GM12878 (cell line): ENCODE results near the gene STARD3. TPM values are rescaled to one million over a fixed set of nuclear protein-coding genes. Genes with fewer than 3 reads are reported as not detected.

Experiments used
- ATAC-seq: fragments of 200-7000 bp; cut with Tn5 transposase; 3 replicates; pipeline ENCODE4 v1.9.1; 2020; ENCODE audit warnings: mild to moderate bottlenecking, moderate library complexity
- BruUV-seq: library from RNA; stranded (reverse); fragments of 400-500 nt; replicated peaks from 2 replicates; lab custom pipeline; 2021; lab: Mats Ljungman, UMichigan
- CTCF ChIA-PET: fragments of 300-600 bp; sonication (Branson Sonifier 250); formaldehyde crosslinking; extraction: SDS; loops from one replicate; lab custom pipeline; 2021; ENCODE audit warnings: inconsistent platforms; lab: Yijun Ruan, JAX
- POLR2A ChIA-PET: fragments of 350-600 bp; formaldehyde crosslinking; extraction: SDS; loops from one replicate; lab custom pipeline; 2021; ENCODE audit warnings: inconsistent platforms; lab: Charles Lee
- RAD21 ChIA-PET: fragments of 300-600 bp; sonication (Branson Sonifier 250); formaldehyde crosslinking; loops from one replicate; lab custom pipeline; 2023; ENCODE audit warnings: antibody characterized with exemption; ENCODE audit not compliant: unreplicated experiment; lab: Charles Lee
- SMC1A ChIA-PET: fragments of 300-600 bp; sonication (Branson Sonifier 250); formaldehyde crosslinking; loops from one replicate; lab custom pipeline; 2023; ENCODE audit not compliant: unreplicated experiment, uncharacterized antibody; lab: Charles Lee
- DNase-seq: peaks from one replicate; pipeline ENCODE4 v3.0.0-alpha.2; 2011; ENCODE audit warnings: low read depth, low spot score
- FAIRE-seq: peaks from 3 replicates; lab custom pipeline; 2011; peaks lifted over from hg19 to GRCh38; lab: Jason Lieb, UNC
- H2AFZ ChIP-seq: 2 replicates; pipeline ENCODE4 v1.6.0; 2011; ENCODE audit warnings: low read depth, low read length, control low read depth; ENCODE audit not compliant: control insufficient read depth
- H3K27ac ChIP-seq: 2 replicates; pipeline ENCODE4 v1.5.1; 2011; ENCODE audit warnings: control low read depth; ENCODE audit not compliant: control insufficient read depth, insufficient read depth
- H3K27me3 ChIP-seq, 2 experiments: replicated peaks in 1 of 2; 2 replicates each; pipeline versions ENCODE4 v1.6.0 to v1.6.1; 2011; ENCODE audit warnings: low read length in 1 of 2; ENCODE audit not compliant: control insufficient read depth in 2 of 2, insufficient read depth in 2 of 2
- H3K36me3 ChIP-seq, 2 experiments: 2 replicates each; pipeline ENCODE4 v1.5.1; 2011; ENCODE audit warnings: low read length in 1 of 2; ENCODE audit not compliant: control insufficient read depth in 2 of 2, insufficient read depth in 2 of 2
- H3K4me1 ChIP-seq: 2 replicates; pipeline ENCODE4 v1.6.1; 2011; ENCODE audit warnings: mild to moderate bottlenecking, low read length, moderate library complexity, mixed read lengths; ENCODE audit not compliant: control insufficient read depth, insufficient read depth
- H3K4me2 ChIP-seq: 2 replicates; pipeline ENCODE4 v1.6.0; 2011; ENCODE audit warnings: control low read depth; ENCODE audit not compliant: control insufficient read depth, insufficient read depth
- H3K4me3 ChIP-seq: fragments of 200-600 bp; sonication (generic); 2 replicates; pipeline ENCODE4 v1.5.1; 2016
- H3K79me2 ChIP-seq: 2 replicates; pipeline ENCODE4 v1.6.0; 2011; ENCODE audit warnings: low read length; ENCODE audit not compliant: control insufficient read depth, insufficient read depth
- H3K9ac ChIP-seq: 2 replicates; pipeline ENCODE4 v1.8.0; 2011; ENCODE audit warnings: low read length, control low read depth, mixed read lengths; ENCODE audit not compliant: control insufficient read depth, insufficient read depth
- H3K9me3 ChIP-seq: replicated peaks from 3 replicates; pipeline ENCODE4 v1.5.1; 2011; ENCODE audit warnings: mild to moderate bottlenecking, low read length; ENCODE audit not compliant: control insufficient read depth, insufficient read depth
- H4K20me1 ChIP-seq: 2 replicates; pipeline ENCODE4 v1.6.0; 2011; ENCODE audit not compliant: control insufficient read depth, insufficient read depth
- CEBPZ ChIP-seq: fragments of 150-350 bp; IDR thresholded peaks from 2 replicates; pipeline ENCODE4 v1.6.1; 2016; ENCODE audit warnings: low read depth, low read length
- CHD2 ChIP-seq: IDR thresholded peaks from 2 replicates; pipeline ENCODE4 v1.6.1; 2011; ENCODE audit warnings: low read depth, low read length, improper control_type of control experiment, borderline replicate concordance
- MYB ChIP-seq: fragments of 150-350 bp; IDR thresholded peaks from 2 replicates; pipeline ENCODE4 v1.6.1; 2014; ENCODE audit warnings: mild to moderate bottlenecking, low read depth, low read length, borderline replicate concordance
- NR2C1 ChIP-seq: fragments of 450-650 bp; IDR thresholded peaks from 2 replicates; pipeline ENCODE4 v1.6.1; 2017; ENCODE audit warnings: antibody characterized with exemption, mild to moderate bottlenecking, moderate library complexity
- POU2F2 ChIP-seq: IDR thresholded peaks from 3 replicates; pipeline ENCODE4 v1.6.1; 2011; ENCODE audit warnings: low read depth, mild to moderate bottlenecking, low read length, borderline replicate concordance
- SMARCA5 ChIP-seq: fragments of 450-650 bp; IDR thresholded peaks from 2 replicates; pipeline ENCODE4 v1.6.1; 2017; ENCODE audit warnings: mild to moderate bottlenecking
- WGBS: methylation state at CpG from one replicate; pipeline ENCODE4 v1.1.6; 2016; ENCODE audit warnings: low lambda C conversion rate; ENCODE audit not compliant: insufficient replicate concordance, insufficient coverage; ENCODE audit errors: missing lambda C conversion rate; 5-methylcytosine and 5-hydroxymethylcytosine counted together
- in situ Hi-C: fragments of 300-500 bp; cut with MboI; formaldehyde crosslinking; loops from 9 replicates; pipeline ENCODE4 v1.14.3; 2018; ENCODE audit warnings: mixed read lengths
- intact Hi-C: fragments of 100-400 bp; cut with micrococcal nuclease; formaldehyde crosslinking; loops from one replicate; pipeline ENCODE4 v1.14.2; 2022; ENCODE audit not compliant: unreplicated experiment
- polyA plus RNA-seq, 11 experiments: library from polyadenylated mRNA; depleted of rRNA in 4 of 11; unstranded in 6 of 11; stranded (reverse) in 5 of 11; fragments of >200 nt; fragmentation: Nextera tagmentation in 4 of 11; fragmentation: Illumina TruSeq in 1 of 11; extraction: Ambion mirVana in 4 of 11; extraction: Trizol in 1 of 11; gene quantifications; 1 replicate in 1 of 11; 2 replicates in 10 of 11; pipeline versions ENCODE4 v1.2.1 to v1.2.3, GENCODE V29; 2011 to 2016; ENCODE audit warnings: inconsistent platforms in 2 of 11, missing spikeins in 2 of 11, low read depth in 1 of 11
- total RNA-seq, 4 experiments: library from RNA; depleted of rRNA in 3 of 4; stranded (reverse); fragments of >200 nt in 3 of 4; fragmentation: Illumina TruSeq in 1 of 4; extraction: Trizol in 1 of 4; gene quantifications; 2 replicates each; pipeline versions ENCODE4 v1.2.1 to v1.2.3, GENCODE V29; 2013 to 2021

STARD3 gene
- total and polyA plus RNA-seq, 10 of the 15 experiments (the other 5 are each of a cell fraction or from before 2014, with no cell fraction given): 0.08 to 62.7 (median 27.5) TPM

DNA sequence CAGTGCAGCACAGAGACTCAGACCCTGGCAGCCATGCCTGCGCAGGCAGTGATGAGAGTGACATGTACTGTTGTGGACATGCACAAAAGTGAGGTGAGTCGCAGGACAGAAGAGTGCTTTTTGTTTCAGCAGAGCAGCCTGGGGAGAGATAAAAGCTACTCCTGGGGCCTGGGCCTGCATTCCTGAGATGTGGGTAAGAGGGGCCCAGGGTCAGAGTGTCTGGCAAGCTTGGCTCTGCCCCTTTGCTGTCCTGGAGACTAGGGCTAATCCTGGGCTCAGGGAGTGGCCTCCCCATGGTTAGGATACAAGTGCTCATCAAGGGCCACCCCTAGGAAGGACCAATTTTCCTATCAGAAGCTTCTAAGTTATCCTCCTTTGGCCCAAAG, 58.1 kb downstream of the STARD3 start (continued):
- TF ChIP-seq MYB (no peak), POU2F2 (no peak)

- Histone ChIP-seq H3K27me3 (peaks cover 0 to 7% of the 10 kb centered on the region in 2 experiments; a peak in 2 of 4 replicates), H4K20me1 (no peaks in the 10 kb centered on the region), H3K4me3 (no peak overlapping the region), H3K27ac (no peak overlapping the region), H3K79me2 (no peaks in the 10 kb centered on the region), H3K9me3 (no peaks in the 10 kb centered on the region), H2AFZ (no peak overlapping the region), H3K4me2 (no peak overlapping the region), H3K9ac (no peak overlapping the region), H3K4me1 (no peaks in the 10 kb centered on the region), H3K36me3 (no peaks in the 10 kb centered on the region)
- ATAC-seq: no peak
- no TSS peak for BruUV-seq
- SMC1A ChIA-PET: no interaction called here
- no peak for DNase-seq
- in situ Hi-C loops (no loop called here), intact Hi-C loops (no loop called here)
- TF ChIP-seq NR2C1: no peak
- no peak for TF ChIP-seq CEBPZ
- TF ChIP-seq CHD2: no peak
- TF ChIP-seq SMARCA5: no peak
- RAD21 ChIA-PET: no interaction called here
- CTCF ChIA-PET: interaction anchor here (1.0 to 1.3 kb wide), 3 partner anchors 22 to 75 kb away, joined by 3 read pairs; no protein-coding TSS in a partner anchor
- WGBS: 67% methylated on average over 6 of the region's 6 CpGs
- POLR2A ChIA-PET: interaction anchor here (1.8 kb wide), 1 partner anchor 9 kb away, joined by 5 read pairs; the partner anchor contains the start of gene PGAP3
- no peak for FAIRE-seq
Observed at GRCh38 chr17:39696731-39697130, 59.8 kb downstream of the STARD3 start.
